Measurements from ENCODE around the gene PEX5. TPM values are rescaled to one million over a fixed set of nuclear protein-coding genes. Genes with fewer than 3 reads are reported as not detected.

Gene PEX5
- total RNA-seq, 1 donor from 2014 or later = 20.2 TPM

DNA sequence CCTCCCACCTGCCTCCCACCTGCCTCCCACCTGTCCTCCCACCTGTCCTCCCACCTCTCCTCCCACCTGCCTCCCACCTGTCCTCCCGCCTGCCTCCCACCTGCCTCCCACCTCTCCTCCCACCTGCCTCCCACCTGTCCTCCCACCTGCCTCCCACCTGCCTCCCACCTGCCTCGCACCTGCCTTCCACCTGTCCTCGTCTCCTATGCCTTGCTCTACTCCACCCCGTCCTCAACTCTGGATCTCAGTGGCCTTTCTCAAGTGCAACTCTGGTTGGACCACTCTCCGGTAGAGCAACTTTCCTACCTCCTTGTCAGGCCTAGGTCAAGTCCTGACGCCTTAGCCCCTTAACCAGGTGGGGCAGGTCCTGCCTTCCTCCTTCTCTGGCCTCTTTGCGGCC lies 29.3 kb upstream of the PEX5 start:
- Mint-ChIP-seq H3K27me3 (ENCODE audit: insufficient read depth, low read depth) (peaks cover 11% of the 10 kb centered on the region), H3K4me3 (no peak overlapping the region), H3K9me3 (peaks cover 10% of the 10 kb centered on the region), H3K27ac (no peak overlapping the region), H3K36me3 (peaks cover 4% of the 10 kb centered on the region), H3K4me1 (no peaks in the 10 kb centered on the region)
- Histone ChIP-seq H3K9ac (no peak overlapping the region), H3K27ac (no peak overlapping the region), H3K36me3 (no peaks in the 10 kb centered on the region), H3K4me1 (no peaks in the 10 kb centered on the region), H3K4me2 (no peak overlapping the region), H3F3A (ENCODE audit: low read depth) (no peaks in the 10 kb centered on the region), H3K4me3 (no peak overlapping the region), H3K79me2 (ENCODE audit: low read depth) (no peaks in the 10 kb centered on the region), H3K9me3 (ENCODE audit: low read depth) (no peaks in the 10 kb centered on the region), H3K27me3 (peaks cover 17% of the 10 kb centered on the region), H2AFZ (replicated peaks) (no peak overlapping the region), H4K20me1 (ENCODE audit: low read depth) (no peaks in the 10 kb centered on the region)
- DNase-seq (ENCODE audit: low spot score) = no peak
- no peak for TF ChIP-seq EZH2 (IDR thresholded peaks at IDR 0.05)
- no peak for TF ChIP-seq EZH2phosphoT487 (IDR thresholded peaks at IDR 0.05)
- TF ChIP-seq, protein P1, sequence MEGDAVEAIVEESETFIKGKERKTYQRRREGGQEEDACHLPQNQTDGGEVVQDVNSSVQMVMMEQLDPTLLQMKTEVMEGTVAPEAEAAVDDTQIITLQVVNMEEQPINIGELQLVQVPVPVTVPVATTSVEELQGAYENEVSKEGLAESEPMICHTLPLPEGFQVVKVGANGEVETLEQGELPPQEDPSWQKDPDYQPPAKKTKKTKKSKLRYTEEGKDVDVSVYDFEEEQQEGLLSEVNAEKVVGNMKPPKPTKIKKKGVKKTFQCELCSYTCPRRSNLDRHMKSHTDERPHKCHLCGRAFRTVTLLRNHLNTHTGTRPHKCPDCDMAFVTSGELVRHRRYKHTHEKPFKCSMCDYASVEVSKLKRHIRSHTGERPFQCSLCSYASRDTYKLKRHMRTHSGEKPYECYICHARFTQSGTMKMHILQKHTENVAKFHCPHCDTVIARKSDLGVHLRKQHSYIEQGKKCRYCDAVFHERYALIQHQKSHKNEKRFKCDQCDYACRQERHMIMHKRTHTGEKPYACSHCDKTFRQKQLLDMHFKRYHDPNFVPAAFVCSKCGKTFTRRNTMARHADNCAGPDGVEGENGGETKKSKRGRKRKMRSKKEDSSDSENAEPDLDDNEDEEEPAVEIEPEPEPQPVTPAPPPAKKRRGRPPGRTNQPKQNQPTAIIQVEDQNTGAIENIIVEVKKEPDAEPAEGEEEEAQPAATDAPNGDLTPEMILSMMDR (IDR thresholded peaks at IDR 0.05) = no peak

DNA sequence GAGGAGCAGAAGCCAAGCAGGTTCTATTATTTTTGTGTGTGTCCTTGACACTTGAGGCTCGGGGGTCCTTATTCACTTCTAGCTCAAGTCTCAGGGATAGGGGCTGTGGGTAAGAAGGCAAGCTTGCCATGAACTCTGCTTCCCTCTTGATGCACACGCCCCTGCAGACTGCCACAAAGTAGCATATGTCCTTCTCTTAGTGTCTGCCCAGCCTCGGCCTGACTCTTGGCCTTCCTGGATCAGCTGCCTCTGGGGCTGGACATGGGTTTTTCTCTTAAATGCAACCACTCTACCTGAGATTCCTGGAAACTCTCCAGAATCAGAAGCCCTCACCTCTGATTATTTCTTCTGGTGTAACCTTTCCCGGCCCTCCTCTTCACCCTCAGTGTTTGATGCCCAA lies 28.2 kb upstream of the PEX5 start:
- Mint-ChIP-seq H3K36me3 (peaks cover 4% of the 10 kb centered on the region), H3K4me1 (no peaks in the 10 kb centered on the region), H3K4me3 (no peak overlapping the region), H3K9me3 (peaks cover 15% of the 10 kb centered on the region), H3K27me3 (ENCODE audit: insufficient read depth, low read depth) (peaks cover 7% of the 10 kb centered on the region), H3K27ac (peak overlapping the region; percentile 63)
- Histone ChIP-seq H3F3A (ENCODE audit: low read depth) (no peaks in the 10 kb centered on the region), H3K36me3 (no peaks in the 10 kb centered on the region), H3K27me3 (peaks cover 17% of the 10 kb centered on the region), H3K4me1 (no peaks in the 10 kb centered on the region), H2AFZ (replicated peaks) (no peak overlapping the region), H3K9me3 (ENCODE audit: low read depth) (no peaks in the 10 kb centered on the region), H3K9ac (no peak overlapping the region), H3K27ac (no peak overlapping the region), H4K20me1 (ENCODE audit: low read depth) (no peaks in the 10 kb centered on the region), H3K4me2 (no peak overlapping the region), H3K4me3 (no peak overlapping the region), H3K79me2 (ENCODE audit: low read depth) (no peaks in the 10 kb centered on the region)
- no peak for DNase-seq (ENCODE audit: low spot score)
- TF ChIP-seq, protein P1 (IDR thresholded peaks at IDR 0.05) = no peak
- no peak for TF ChIP-seq EZH2phosphoT487 (IDR thresholded peaks at IDR 0.05)
- TF ChIP-seq EZH2 (IDR thresholded peaks at IDR 0.05) = no peak

DNA sequence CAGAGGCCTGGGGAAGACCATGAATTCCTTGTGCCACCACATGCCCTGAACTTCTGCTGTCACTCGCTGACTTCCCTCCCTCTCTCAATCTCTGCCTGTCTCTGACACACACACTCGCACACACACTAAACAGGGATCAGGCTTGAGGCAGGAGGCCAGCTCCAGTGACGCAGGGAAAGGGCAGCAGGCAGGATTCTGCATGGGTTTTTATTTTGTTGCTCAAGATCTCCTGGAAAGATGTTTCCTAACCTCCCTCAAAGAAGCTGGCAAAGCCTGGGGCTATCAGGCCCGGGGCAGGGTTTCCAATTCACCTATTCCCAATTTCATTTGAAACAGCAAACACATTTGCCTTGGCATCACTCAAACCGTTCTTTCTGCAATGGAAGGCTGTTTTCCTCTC lies 27.7 kb upstream of the PEX5 start:
- DNase-seq (ENCODE audit: low spot score) = no peak
- H3K27me3 Mint-ChIP-seq (ENCODE audit: insufficient read depth, low read depth) = peaks cover 10% of the 10 kb centered on the region
- H3K36me3 Mint-ChIP-seq = peaks cover 4% of the 10 kb centered on the region
- Histone ChIP-seq H3K27ac (no peak overlapping the region), H3K79me2 (ENCODE audit: low read depth) (no peaks in the 10 kb centered on the region), H3F3A (ENCODE audit: low read depth) (no peaks in the 10 kb centered on the region), H3K4me3 (no peak overlapping the region), H4K20me1 (ENCODE audit: low read depth) (no peaks in the 10 kb centered on the region), H3K4me1 (no peaks in the 10 kb centered on the region), H3K9me3 (ENCODE audit: low read depth) (peaks cover under 1% of the 10 kb centered on the region), H2AFZ (replicated peaks) (no peak overlapping the region), H3K9ac (no peak overlapping the region), H3K27me3 (peaks cover 17% of the 10 kb centered on the region), H3K4me2 (no peak overlapping the region), H3K36me3 (no peaks in the 10 kb centered on the region)
- H3K9me3 Mint-ChIP-seq = peaks cover 18% of the 10 kb centered on the region
- no peak overlapping the region for H3K4me3 Mint-ChIP-seq
- H3K4me1 Mint-ChIP-seq = no peaks in the 10 kb centered on the region
- TF ChIP-seq, protein P1 (IDR thresholded peaks at IDR 0.05) = no peak
- TF ChIP-seq EZH2phosphoT487 (IDR thresholded peaks at IDR 0.05) (no peak), EZH2 (IDR thresholded peaks at IDR 0.05) (no peak)
- no peak overlapping the region for H3K27ac Mint-ChIP-seq

Data from neural progenitor cell (in vitro differentiated cells).